ENCODE data around the gene HRH3.
A peak's percentile ranks its signal among the peaks of the same experiment; 100 is the strongest.

Gene HRH3

DNA sequence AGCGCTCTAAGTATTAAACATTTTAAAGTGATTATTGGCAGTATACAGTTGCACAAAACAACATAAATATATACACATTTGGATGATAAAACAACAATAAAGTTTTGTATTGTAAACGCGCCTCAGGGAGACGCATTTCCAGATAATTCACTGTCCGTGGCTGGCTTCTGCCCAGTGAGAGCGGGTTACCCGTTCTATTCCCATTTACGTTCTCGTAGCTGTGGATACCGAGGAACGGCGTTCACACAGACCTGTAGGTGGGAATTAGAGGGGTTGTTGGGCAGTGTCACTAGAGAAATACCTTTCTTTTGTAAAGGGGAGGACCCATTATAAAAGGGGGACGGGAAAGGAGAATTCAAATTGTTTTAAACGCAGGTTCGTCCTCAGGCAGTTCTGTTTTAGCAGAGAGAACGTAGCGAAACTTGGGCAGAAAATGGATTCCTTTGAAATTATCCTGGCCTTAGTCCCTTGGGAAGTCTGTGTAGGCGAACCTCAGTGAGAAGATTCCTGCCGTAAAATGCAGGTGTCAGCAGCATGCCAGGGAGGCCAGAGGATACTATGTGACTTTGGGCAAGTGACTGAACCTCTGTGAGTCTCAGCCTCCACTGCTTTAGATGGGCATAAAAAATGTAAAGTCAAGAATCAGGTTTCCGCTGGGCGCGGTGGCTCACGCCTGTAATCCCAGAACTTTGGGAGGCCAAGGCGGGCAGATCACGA is 36.5 kb downstream of the HRH3 start:
- peak in 3 of 10 donors; percentile 11 to 29 (median 26) for DNase-seq
- intact Hi-C loops (cut with DNase I) = loop anchor here (5.0 to 10.0 kb wide), 3 partner anchors 41 to 201 kb away; partner anchors contain the start of genes OSBPL2, PSMA7, RPS21 and SS18L1

DNA sequence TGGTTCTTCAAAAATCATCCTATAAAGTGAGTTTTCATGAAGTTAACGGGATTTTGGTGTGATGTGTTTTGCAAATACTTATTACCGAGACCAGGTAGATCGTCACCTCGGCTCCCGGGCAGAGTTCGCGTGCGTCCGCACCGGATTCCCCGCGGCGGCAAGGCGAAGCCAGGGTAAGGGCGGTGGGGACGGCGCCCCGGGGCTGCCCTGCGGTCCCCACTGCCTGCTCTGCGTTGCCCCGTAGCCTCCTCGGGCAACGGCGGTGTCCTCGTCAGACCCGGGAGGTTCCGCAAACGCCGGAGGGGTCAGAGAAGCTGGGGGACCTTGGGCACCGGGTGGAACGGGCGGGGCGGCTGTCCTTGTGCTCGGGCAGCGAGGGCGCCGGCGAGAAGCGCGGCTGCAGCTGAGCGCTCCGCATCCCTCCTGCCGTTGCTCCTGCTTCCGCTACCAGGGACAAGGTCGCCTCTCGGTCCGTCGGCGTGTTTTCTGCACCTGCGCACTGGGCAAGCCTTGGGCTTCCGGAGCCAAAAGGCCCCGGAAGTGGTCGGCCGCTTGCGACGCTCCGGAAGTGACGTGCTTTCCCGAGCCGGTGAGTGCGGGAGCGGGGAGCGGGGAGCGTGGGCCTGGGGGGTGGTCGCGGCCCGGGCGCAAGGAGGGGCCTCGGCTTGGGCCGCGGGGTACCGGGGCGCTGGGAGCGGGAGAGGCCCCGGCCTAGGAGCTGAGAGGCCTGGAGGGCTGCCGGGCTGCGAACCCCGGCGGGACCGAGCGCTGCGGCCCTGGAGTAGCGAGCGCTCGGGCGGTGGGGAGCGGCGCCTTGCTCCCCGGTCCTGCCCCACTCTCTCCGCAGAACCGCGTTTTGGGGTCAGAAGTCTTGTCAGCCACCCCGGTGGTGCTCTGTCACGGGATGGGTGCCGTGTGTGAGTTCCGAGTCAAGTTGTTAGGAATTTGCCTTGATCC is 37.3 kb downstream of the HRH3 start, which contains the start of gene MTG2:
Gene MTG2 (plus strand): TSS at position 560 of the 957 bp plus-strand sequence. CDS start 10,393 bp downstream, outside the sequence.
- DNase-seq = peak; percentile 89 to 99 (median 92)
- intact Hi-C loops (cut with DNase I) = loop anchor here (5.0 to 10.0 kb wide), 3 partner anchors 40 to 202 kb away; partner anchors contain the start of genes OSBPL2, PSMA7, RPS21 and SS18L1

DNA sequence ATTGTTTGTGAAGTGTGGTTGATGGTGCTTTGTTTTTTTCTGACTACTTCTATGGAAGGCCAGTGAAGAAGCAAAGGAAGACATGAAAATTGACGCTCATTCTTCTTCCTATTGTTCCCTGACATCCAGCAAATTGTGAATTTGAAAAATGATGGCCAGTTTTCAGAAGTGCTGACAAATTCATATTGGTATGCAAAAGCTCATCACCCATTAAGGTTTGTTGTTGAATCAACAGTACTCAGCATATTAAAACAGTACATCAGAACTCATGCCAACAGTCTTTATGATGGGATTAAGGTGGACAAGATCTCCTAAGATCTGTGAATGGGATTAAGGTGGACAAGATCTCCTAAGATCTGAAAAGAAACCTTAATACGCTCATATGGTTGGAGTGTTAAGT is 38.3 kb downstream of the HRH3 start:
- no peak for DNase-seq
- intact Hi-C loops (cut with DNase I) = loop anchor here (5.0 to 10.0 kb wide), 3 partner anchors 40 to 203 kb away; partner anchors contain the start of genes OSBPL2, PSMA7, RPS21 and SS18L1

DNA sequence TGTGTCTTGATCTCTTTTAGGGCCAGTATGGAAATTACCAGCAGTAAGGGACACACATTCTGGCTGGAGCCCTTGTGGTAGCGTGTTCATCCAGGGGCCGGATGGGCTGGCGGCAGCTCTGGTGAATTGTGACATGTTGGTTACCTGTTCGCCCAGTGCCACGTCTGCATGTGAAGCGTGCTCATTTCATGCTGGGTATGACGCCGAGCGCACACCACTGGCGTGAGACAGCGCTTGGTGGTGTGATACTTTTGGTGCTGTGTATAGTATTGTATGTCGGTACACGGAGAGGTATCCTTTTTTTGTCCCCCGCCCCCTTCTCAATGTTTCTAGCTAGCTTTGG is 40.9 kb downstream of the HRH3 start:
- intact Hi-C loops (cut with DNase I) = no loop called here
- DNase-seq = peak in 2 of 10 donors; percentile 26 to 52

DNA sequence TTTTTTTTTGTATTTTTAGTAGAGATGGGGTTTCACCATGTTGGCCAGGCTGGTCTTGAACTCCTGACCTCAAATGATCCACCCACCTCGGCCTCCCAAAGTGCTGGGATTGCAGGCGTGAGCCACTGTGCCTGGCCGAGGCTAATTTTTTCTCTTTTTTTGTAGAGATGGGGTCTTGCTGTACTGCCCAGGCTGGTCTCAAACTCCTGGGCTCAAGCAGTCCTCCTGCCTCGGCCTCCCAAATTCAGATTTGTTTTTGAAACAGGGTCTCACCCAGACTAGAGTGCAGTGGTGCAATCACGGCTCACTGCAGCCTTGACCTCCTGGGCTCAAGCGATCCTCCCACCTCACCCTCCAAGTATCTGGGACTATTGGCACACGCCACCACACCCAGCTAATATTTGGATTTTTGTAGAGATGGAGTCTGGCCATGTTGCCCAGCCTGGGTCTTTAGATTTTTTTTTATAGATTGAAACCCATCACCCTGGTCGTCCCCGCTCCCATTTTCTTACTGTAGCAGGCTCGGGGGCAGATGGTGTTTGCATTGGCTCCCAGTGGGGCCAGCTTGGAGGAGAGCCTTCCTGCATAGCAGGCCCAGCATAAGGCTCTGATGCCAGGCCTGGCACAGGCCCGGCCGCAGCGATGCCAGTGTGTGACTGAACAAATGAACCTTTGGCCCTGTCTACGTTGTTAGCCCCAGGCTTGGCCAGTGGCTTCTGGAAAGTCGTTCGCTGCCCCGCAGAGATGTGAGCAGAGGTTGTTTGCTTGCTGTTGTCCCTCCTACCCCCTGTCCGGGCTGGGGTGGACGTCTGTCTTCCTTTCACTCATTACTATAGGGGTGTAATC is 41.5 kb downstream of the HRH3 start:
- DNase-seq = peak in 3 of 10 donors; percentile 45 to 72 (median 72)
- intact Hi-C loops (cut with DNase I) = no loop called here

DNA sequence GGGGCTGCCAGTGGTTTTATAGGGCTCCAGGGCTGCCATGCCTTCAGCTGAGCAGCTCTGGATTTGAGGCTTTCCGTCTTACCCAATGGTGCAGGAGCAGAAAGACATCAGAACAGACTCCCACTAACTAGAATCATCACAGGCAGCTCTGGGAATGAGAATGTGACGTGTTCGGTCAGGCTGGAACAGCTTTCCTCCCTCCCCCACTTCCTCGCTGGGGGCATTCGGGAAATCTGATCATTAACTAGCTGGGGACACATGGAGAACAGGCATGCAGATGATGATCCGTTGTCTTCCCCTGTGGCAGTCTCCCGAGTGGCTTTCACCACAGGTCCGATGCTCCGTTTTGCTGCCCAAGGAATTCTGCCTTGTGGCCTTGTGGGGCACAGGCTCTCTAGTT is 42.8 kb downstream of the HRH3 start:
- intact Hi-C loops (cut with DNase I) = no loop called here
- peak in 2 of 10 donors; percentile 13 to 35 for DNase-seq

DNA sequence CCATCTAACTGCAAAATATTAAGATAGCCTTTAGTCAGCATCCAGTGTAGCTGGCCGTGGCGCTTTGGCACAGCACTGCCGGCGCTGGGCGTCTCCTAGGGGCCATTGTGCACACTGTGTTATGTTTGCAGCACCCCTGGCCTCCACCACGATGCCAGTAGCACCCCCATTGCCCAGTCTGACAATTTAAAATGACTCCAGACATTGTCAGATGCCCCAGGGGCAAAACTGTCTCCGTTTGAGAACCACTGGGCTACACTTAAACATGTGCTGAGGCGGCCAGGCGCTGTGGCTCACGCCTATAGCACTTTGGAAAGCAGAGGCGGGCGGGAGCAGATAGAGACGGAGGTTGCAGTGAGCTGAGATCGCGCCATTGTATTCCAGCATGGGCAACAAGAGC is 43.2 kb downstream of the HRH3 start:
- peak in 2 of 10 donors; percentile 52 to 74 for DNase-seq
- intact Hi-C loops (cut with DNase I) = no loop called here

DNA sequence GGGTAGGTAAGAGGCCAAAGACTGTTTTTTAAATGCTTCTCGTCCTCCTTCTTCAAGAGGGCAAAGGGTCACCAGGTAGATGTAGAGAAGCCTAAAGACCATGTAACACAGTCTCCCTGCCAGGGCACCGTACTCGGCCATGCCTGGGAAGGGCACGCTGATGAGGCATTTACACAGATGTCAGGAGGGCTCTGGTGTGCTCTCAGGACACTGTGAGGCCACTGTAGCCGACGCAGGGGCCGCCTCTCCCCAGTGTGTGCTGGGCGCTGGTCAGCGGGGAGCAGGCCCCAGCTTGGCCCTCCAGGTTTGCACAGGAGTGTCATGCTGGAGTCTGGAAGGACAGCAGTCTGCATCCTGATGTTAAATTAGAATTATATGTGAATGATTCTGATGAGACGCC is 44.4 kb downstream of the HRH3 start:
- intact Hi-C loops (cut with DNase I) = no loop called here

DNA sequence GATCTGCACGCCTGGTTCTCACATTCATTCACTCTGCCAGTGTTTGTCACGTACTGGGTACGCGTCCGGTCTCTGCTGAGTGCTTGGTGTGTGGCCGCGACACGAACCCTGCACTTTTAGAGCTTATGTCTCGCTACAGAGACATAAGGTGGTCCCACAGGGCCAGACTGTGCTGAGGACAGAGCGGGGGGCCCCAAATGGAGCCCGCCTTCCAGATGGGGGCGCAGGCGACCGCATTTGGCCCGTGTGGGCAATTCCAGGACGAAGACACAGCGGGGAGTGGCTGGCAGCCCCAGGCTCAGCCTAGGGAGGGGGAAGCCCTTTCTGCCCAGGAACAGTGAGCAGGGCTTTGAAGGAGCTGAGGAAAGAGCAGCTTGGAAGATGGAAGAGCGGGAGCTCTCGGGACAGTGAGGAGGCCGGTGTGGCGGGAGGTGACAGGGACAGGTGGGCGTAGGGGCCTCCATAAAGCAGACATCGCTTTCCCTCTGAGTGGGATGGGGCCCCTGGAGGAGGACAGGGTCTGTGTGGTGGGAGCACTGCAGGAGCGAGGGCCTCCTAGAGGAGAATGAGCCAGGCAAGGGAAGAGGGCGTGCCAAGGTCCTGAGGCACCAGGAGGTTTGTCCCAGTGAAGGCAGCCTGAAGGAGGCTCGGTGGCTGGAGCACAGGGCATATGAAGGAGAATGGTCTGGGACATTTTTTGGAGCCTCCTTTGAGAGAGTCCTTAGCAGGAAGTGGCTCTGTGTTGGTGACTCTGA is 45.0 kb downstream of the HRH3 start:
- DNase-seq = peak in 2 of 10 donors; percentile 22 to 49
- intact Hi-C loops (cut with DNase I) = no loop called here

More for the DNA sequence above, 44.4 kb downstream of the HRH3 start:
- peak in 2 of 10 donors; percentile 52 to 61 for DNase-seq

DNA sequence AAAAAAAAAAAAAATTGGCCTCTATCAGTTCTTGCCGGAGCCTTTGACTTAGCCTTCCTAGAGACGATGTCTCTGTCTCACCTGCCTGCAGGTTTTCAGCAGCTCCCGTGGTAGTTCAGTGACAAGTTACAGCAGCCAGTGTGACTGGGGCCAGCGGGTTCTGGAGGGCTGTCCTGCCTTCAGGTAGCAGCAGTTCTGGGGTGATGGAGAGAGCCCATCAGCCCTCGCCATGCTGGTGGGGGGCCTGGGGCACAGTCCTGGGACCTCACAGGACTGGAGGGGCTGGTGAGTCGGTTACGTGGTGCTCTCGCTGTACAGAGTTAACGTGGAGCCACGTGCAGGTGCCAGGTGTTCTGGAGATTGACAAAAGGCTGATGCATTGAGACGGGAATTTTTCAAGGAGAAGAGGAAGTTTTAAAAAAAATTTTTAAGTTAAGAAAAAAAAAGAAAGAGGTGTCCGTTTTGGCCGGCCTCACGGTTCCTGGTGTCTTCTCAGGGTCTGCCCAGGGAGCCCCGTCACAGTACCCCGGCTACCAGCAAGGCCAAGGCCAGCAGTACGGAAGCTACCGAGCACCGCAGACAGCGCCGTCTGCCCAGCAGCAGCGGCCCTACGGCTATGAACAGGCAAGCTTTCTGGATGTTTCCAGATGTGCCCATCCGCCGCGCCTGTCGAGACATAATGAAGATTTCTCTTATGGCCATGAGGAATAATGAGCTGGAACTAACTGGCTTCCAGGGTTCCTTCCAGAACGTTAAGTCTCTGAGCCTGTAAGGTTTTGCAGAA is 45.9 kb downstream of the HRH3 start:
- peak in 2 of 10 donors; percentile 58 to 72 for DNase-seq
- intact Hi-C loops (cut with DNase I) = no loop called here

DNA sequence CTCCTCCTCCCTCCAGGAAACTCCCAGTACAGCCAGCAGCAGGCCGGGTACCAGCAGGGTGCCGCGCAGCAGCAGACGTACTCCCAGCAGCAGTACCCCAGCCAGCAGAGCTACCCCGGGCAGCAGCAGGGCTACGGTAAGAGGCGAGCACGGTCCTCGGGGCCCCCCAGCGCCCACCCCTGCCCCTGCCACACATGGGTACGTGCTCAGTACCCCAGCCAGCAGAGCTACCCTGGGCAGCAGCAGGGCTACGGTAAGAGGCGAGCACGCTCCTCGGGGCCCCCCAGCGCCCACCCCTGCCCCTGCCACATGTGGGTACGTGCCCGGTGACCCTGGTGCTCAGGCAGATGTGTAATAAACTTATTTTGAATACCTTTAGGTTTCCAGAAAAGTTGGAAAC is 47.4 kb downstream of the HRH3 start:
- intact Hi-C loops (cut with DNase I) = no loop called here
- DNase-seq = peak in 2 of 10 donors; percentile 20 to 33

DNA sequence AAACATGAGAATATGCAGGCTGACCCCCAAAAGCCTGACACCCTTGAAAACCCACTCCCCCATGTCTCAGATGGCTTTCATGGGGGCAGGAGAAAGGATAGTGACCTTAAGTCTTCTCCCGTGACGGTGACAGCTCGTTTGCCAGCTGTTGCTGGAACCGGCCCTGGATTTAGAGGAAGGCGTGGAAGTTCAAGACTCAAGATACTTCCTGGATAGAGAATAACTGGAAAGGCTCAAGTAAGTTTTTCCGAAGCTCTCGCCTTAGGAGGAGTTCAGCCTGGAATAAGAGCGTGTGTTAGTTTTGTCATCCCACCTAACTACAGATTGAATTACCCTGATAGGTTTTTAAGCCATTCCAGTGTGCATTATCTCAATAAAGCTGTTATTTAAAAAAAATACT is 48.8 kb downstream of the HRH3 start:
- DNase-seq = no peak
- intact Hi-C loops (cut with DNase I) = no loop called here

DNA sequence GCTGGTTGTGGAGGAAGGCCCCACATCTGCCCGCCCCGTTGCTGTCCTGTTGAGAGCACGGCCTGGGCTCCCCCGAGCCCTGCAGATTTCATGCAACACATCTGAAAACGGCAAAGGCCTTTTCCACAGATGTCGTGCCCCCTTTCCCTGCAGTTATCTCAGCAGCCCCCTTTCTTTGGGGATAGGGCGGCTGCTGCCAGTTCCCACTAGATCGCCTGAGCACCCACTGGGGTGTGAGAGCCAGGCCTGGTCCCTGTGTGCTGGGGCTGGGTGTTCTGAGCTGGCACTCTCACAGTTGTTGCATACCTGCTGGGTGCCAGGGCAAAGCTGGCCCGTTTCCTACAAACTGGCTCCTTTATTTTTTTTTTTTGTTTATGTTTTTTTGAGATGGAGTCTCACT is 49.5 kb downstream of the HRH3 start:
- DNase-seq = peak in 2 of 10 donors; percentile 53 to 63
- intact Hi-C loops (cut with DNase I) = no loop called here

DNA sequence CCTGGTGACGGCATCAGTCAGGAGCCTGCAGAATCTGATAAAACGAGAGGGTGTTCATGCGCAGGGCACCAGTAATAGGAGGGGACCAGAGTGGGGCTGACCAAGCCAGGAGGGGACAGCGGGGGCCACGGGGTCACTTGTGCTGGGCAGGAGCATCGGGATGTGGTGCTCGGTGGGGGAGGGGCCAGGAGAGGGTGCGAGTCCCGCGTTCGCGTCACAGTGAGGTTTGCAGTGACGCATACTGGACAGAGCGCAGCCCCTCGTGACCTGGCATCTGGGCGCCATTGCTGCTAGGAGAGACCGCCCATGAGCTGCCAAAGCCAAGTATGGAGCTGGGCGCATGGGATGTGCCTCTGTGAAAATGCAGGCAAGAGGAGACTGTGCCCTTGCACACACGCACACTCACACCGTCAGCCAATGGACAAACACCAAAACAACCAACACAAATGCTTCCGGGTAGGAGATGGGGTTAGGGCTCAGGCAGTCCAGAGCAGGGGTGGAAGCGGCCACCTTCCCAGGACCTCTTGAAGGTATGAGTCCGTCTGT is 51.1 kb downstream of the HRH3 start:
- DNase-seq = peak in 1 of 10 donors; percentile 18
- intact Hi-C loops (cut with DNase I) = no loop called here

DNA sequence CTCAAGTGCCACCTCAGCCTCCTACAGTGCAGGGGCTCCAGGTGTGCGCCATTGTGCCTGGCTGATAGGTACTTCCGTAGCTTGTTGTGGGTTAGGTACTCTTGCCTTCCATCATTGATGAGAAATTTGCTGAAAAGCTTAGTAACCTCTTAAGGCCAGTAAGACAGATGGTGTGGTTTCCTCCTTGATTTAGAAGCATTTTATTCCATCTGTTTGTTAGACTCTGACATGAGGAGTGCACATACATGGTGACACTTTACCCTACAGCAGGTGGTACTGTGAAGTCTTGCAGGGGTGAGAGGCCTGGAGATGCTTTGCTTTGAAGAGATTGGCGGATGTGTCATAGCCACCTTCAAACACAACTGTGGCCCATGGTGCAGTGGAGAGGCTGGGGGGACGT is 52.0 kb downstream of the HRH3 start:
- intact Hi-C loops (cut with DNase I) = no loop called here

DNA sequence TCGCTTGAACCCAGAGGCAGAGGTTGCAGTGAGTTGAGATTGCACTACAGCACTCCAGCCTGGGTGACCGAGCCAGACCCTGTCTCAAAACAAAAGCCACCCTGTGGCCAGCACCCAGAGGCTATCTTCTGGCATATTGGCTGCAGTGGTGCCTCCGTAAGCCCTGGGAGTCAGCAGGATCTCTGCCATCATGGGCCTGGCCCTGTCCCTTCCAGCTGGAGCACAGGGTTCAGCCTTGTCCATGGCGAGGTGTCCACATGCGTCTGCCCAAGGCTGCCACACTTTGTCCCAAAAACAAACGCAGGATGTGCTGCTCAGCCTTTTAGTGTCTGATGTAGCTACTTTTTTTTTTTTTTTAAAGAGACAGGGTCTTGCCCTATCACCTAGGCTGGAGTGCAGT is 52.6 kb downstream of the HRH3 start:
- DNase-seq = peak in 1 of 10 donors; percentile 19

More for the DNA sequence above, 52.0 kb downstream of the HRH3 start:
- DNase-seq = peak in 1 of 10 donors; percentile 7

DNA sequence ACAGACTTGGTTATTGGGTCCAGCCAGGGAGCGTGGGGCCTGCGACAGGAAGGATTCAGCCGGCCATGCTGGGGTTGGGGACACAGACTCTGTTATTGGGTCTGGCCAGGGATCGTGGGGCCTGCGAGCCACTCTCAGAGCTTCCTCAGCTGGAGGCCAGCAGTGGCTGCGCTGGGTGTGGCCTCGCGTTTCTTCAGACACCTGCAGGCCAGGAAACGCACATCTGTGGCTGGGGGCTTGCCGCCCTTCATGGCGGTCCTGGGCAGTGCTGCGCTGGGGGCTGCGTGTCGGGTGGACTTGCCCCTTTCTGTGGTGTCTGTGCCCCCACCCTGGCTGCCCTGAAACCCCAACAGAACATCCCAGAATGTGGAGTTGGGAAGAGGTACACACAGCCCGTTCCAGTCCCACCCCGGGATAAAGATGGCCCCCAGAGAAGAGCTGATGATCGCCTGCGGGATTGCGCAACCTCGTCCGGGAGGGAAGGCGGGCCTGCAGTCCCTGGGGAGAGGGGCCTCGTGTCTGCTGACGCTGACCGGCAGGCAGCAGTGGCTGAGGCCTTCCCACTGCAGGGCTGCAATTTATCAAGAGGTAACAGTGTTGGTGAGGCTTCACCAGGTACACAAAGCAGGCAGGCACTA is 54.2 kb downstream of the HRH3 start:
- DNase-seq = peak in 1 of 10 donors; percentile 9
- intact Hi-C loops (cut with DNase I) = no loop called here

More for the DNA sequence above, 52.6 kb downstream of the HRH3 start:
- intact Hi-C loops (cut with DNase I) = no loop called here
